HCT116 (cell line): ENCODE results near the gene CD247.

Experiments used
- EGR1 ChIP-seq: IDR thresholded peaks from 2 replicates; pipeline ENCODE4 v1.6.1; 2012; ENCODE audit warnings: low read depth
- ELF1 ChIP-seq: IDR thresholded peaks from 2 replicates; pipeline ENCODE4 v1.6.1; 2012; ENCODE audit warnings: low read depth, borderline replicate concordance
- EZH2 ChIP-seq: fragments of 200-600 bp; sonication (generic); IDR thresholded peaks from 2 replicates; pipeline ENCODE4 v1.6.1; 2017; ENCODE audit warnings: antibody characterized with exemption, mixed run types
- FOSL1 ChIP-seq: IDR thresholded peaks from 2 replicates; pipeline ENCODE4 v1.6.1; 2012; ENCODE audit warnings: low read depth
- JUND ChIP-seq: IDR thresholded peaks from 2 replicates; pipeline ENCODE4 v1.6.1; 2012
- POLR2AphosphoS5 ChIP-seq: IDR thresholded peaks from 2 replicates; pipeline ENCODE4 v1.6.1; 2011; ENCODE audit warnings: mild to moderate bottlenecking, low read depth, low read length, moderate library complexity
- RAD21 ChIP-seq: IDR thresholded peaks from 2 replicates; pipeline ENCODE4 v1.6.1; 2012; ENCODE audit warnings: low read depth, mild to moderate bottlenecking
- SIN3A ChIP-seq: IDR thresholded peaks from 2 replicates; pipeline ENCODE4 v1.6.1; 2012; ENCODE audit warnings: low read depth
- SP1 ChIP-seq: IDR thresholded peaks from 2 replicates; pipeline ENCODE4 v1.6.1; 2012; ENCODE audit warnings: low read depth
- TCF7L2 ChIP-seq: IDR thresholded peaks from 2 replicates; pipeline ENCODE4 v1.7.0; 2011; ENCODE audit warnings: borderline replicate concordance, inconsistent platforms; ENCODE audit not compliant: insufficient read depth, insufficient read length; ENCODE audit errors: extremely low read depth
- ZFX ChIP-seq: fragments of 450-650 bp; IDR thresholded peaks from 2 replicates; pipeline ENCODE4 v1.6.1; 2017
- TF ChIP-seq, protein P1 (sequence below), 3 experiments: fragments of 200-600 bp in 1 of 3; sonication (generic) in 1 of 3; IDR thresholded peaks in 2 of 3; conservative IDR thresholded peaks in 1 of 3; 2 replicates each; pipeline ENCODE4 v1.5.1; 2012 to 2017; ENCODE audit warnings: low read depth in 2 of 3, low read length in 2 of 3, antibody characterized with exemption in 1 of 3, borderline replicate concordance in 1 of 3, control low read depth in 1 of 3, mild to moderate bottlenecking in 1 of 3, mixed read lengths in 1 of 3, mixed run types in 1 of 3, moderate library complexity in 1 of 3; ENCODE audit not compliant: insufficient read depth in 1 of 3
- TF ChIP-seq, protein P2 (sequence below): IDR thresholded peaks from 2 replicates; pipeline ENCODE4 v1.6.1; 2012
- TF ChIP-seq, protein P3 (sequence below): IDR thresholded peaks from 2 replicates; pipeline ENCODE4 v1.6.1; 2012

DNA sequence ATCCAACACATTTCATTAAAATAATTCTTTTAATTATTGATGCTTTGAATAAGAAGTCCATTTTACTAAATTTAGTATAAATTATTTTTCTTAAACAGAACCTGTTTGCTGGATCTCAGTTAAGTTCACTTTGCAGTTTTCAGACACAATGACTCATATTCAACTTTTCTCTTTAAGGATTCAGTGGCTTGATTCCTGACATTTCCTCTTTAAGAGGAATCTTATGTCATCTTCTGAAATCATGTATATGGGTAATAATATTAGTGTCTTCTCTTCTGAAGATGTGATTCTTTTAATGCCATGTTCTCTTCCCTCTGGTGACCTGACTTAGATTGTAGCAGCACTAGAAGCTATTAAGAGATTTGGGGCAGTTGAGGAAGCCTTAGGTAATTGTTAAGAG, 22.7 kb upstream of the CD247 start:
- no peak for TF ChIP-seq SIN3A
- TF ChIP-seq FOSL1: no peak
- no peak for TF ChIP-seq ZFX
- TF ChIP-seq, protein P1, sequence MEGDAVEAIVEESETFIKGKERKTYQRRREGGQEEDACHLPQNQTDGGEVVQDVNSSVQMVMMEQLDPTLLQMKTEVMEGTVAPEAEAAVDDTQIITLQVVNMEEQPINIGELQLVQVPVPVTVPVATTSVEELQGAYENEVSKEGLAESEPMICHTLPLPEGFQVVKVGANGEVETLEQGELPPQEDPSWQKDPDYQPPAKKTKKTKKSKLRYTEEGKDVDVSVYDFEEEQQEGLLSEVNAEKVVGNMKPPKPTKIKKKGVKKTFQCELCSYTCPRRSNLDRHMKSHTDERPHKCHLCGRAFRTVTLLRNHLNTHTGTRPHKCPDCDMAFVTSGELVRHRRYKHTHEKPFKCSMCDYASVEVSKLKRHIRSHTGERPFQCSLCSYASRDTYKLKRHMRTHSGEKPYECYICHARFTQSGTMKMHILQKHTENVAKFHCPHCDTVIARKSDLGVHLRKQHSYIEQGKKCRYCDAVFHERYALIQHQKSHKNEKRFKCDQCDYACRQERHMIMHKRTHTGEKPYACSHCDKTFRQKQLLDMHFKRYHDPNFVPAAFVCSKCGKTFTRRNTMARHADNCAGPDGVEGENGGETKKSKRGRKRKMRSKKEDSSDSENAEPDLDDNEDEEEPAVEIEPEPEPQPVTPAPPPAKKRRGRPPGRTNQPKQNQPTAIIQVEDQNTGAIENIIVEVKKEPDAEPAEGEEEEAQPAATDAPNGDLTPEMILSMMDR (IDR thresholded peaks at IDR 0.05 in 2 of 3, conservative IDR thresholded peaks at IDR 0.05 in 1 of 3; ENCODE audit: borderline replicate concordance in 1 of 3, insufficient read depth in 1 of 3, low read depth in 2 of 3, low read length in 2 of 3): no peak
- TF ChIP-seq EZH2: no peak
- no peak for TF ChIP-seq SP1
- TF ChIP-seq EGR1: no peak
- no peak for TF ChIP-seq TCF7L2
- TF ChIP-seq POLR2AphosphoS5: no peak
- TF ChIP-seq, protein P2, sequence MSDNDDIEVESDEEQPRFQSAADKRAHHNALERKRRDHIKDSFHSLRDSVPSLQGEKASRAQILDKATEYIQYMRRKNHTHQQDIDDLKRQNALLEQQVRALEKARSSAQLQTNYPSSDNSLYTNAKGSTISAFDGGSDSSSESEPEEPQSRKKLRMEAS: no peak
- TF ChIP-seq, protein P3, sequence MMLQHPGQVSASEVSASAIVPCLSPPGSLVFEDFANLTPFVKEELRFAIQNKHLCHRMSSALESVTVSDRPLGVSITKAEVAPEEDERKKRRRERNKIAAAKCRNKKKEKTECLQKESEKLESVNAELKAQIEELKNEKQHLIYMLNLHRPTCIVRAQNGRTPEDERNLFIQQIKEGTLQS: no peak
- TF ChIP-seq RAD21: no peak
- TF ChIP-seq JUND: no peak
- no peak for TF ChIP-seq ELF1
